Muscle of back (tissue), 11 donors: ENCODE results near the gene ADK. TPM values are rescaled to one million over a fixed set of nuclear protein-coding genes. Genes with fewer than 3 reads are reported as not detected.
A peak's percentile ranks its signal among the peaks of the same experiment; 100 is the strongest.
"Not testable (repeated sequence)": the region's sequence is repeated elsewhere in the genome, so short reads cannot be mapped to it uniquely, and the experiment has no call there.

Experiments
- DNase-seq, 3 donors: peaks; one replicate each; pipeline versions ENCODE4 v3.0.0 to v3.0.0-alpha.2; 2013
- polyA plus RNA-seq, 10 donors: library from polyadenylated mRNA; unstranded; fragments of 120-200 nt; gene quantifications; one replicate each; pipeline ENCODE4 v1.2.1, GENCODE V29; 2013; ENCODE audit not compliant: insufficient read length in 10 of 10

The ADK gene
- polyA plus RNA-seq, 10 donors = 29.7 to 39.6 (median 34.0) TPM

DNA sequence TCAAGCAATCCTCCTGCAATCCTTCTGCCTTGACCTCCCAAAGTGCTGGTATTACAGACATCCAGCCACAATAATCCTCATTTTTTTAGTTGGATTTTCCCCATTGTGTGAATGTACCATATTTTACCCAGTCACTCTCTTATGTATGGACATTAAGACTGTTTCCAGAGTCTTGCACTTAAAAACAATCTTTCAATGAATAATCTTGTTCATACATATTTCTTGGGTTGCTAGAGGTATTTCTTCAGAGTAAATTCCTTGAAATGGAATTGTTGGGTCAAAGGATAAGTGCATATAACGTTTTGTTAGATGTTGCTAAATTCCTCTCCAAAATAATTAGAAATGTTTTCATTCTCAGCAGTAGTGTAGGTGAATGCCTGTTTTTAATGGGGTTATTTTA lies 392.3 kb downstream of the ADK start:
- DNase-seq = no peak

- no peak for DNase-seq
These were observed 393.1 kb downstream of the ADK start for GRCh38 chr10:74544106-74544505.

DNA sequence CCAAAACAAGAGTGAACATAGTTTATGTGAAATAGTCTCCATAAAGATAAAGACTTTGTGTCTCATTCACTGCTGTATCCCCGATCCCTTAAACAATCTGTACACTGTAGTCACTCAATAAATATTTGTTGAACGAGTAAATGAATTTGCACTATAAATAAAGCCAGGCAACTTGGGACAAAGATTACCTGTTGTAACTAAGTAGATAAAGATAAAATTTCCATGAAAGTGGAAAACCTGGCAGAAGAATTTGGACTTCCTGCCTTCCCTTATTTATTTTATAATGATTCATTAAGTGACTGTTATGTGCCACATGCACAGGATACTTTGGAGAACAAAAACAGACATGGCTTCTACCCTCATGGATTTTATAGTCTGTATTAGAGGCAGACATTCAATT lies 397.7 kb downstream of the ADK start:
- no peak for DNase-seq

DNA sequence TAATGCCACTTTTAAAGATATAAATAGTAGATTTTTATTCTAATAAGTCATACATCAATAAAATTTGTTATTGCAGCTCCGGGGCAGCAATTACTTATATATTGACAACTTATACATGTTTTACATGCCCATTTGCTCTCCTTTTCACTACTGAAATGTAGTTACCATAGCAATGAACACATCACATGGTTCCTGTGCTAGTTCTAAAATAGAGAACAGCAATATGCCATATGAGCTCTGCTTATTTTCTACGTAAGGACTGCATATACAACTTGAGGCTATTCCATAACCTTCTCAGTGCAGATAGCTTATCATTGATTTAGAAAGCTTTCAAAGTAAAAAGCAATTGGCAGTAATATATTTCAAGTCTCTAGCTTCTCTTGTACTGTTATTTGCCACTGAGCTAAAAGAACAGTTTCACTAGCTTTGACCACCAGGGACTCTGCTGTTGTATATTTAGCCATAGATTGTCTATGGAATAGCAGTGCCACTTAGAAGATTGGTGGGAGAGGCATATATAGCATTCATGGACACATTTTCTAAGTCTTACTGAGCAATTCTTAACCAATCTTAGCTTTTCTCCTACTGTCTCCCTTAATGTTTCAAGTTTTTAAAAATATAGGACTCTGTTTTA lies 405.2 kb downstream of the ADK start:
- DNase-seq = no peak

DNA sequence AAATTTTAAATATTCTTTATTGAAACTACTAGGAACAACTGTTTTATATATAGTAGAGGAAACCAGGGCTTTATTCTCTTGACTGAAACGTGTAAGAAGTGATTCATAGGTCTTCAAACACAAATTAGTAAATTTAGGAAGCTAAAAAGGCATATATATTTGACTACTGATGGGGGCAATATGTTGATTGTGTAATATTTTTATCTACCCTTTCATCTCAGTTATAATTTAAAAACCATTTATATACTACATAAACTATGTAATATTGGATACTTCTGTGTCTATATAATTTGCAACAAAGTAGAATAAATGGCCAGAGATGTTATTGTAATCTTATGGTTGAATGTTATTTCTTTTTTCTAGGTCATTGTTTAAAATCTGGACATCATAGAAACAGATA lies 406.1 kb downstream of the ADK start:
- DNase-seq = no peak

GRCh38 chr10:74558403-74558802 lies 407.4 kb downstream of the ADK start:
- DNase-seq = no peak

DNA sequence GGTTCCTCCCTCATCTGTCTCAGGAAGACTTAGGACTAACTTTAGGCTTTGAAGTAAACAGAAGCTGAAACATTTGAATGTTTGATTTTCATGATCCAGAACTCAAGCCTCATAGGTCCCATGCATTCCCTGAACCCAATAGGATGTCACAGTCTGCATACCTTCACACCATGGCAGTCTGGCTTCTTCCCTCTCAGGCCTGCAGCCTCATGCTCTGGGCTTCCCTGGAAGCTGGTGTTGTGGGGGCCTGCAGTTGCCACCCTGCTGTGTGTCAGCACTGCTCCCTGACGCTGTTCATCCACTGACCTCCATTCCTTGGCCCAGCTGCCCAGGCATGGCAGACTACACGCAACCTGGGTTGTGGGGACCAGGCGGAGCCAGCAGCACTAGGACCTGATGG lies 407.9 kb downstream of the ADK start:
- DNase-seq = no peak

GRCh38 chr10:74568896-74569295 lies 417.9 kb downstream of the ADK start:
- DNase-seq = not testable (repeated sequence)

- DNase-seq = not testable (repeated sequence)
These were observed 422.5 kb downstream of the ADK start for GRCh38 chr10:74573497-74573896.

- no peak for DNase-seq
These were observed 424.2 kb downstream of the ADK start for GRCh38 chr10:74575191-74575720.

GRCh38 chr10:74575912-74576311 lies 424.9 kb downstream of the ADK start:
- no peak for DNase-seq

GRCh38 chr10:74576586-74576985 lies 425.6 kb downstream of the ADK start:
- no peak for DNase-seq

GRCh38 chr10:74580438-74580837 lies 429.4 kb downstream of the ADK start:
- not testable (repeated sequence) for DNase-seq

GRCh38 chr10:74582566-74582965 lies 431.5 kb downstream of the ADK start:
- DNase-seq = no peak

DNA sequence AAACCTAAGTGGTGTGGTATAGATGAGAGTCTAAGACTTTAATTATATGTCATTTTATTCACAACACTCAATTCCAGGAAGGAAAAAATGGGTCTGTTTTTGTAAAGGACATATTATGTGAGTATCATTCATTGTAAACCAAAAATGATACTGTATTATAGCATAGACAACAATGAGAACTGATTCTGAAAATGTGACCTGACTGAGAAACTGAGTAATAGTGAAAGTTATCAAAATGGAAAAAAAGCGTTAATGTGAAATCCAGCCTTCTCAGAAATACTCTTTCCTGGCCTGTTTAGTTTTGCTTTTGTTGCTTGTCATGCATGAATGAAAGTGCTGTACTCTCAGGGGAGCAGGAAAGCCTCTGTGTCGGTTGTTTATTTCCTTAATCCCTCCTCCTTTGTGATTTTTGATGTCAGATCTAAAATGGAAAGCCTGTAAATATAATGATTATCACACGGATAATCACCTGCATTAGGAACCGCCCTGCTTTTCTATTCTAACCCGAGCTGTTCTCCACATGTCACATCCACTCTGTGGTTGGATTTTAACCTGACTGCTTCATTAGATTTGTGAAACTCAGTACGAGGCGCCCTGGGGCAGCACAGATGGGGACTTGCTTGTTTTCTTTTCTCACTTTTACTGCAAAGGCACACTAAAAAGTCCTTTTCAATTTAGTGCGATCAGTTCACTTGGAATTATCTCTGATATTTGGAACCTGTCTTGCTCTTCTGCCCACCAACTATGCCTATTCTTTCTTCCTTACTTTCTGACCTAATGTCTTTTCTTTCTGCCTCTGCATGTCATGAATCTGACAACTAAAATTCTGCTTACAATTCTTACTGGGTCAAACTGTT lies 434.4 kb downstream of the ADK start:
- peak in 2 of 3 donors; percentile 31 to 60 for DNase-seq

- DNase-seq = peak in 2 of 3 donors; percentile 25 to 30
These were observed 435.1 kb downstream of the ADK start for GRCh38 chr10:74586088-74586585.

DNA sequence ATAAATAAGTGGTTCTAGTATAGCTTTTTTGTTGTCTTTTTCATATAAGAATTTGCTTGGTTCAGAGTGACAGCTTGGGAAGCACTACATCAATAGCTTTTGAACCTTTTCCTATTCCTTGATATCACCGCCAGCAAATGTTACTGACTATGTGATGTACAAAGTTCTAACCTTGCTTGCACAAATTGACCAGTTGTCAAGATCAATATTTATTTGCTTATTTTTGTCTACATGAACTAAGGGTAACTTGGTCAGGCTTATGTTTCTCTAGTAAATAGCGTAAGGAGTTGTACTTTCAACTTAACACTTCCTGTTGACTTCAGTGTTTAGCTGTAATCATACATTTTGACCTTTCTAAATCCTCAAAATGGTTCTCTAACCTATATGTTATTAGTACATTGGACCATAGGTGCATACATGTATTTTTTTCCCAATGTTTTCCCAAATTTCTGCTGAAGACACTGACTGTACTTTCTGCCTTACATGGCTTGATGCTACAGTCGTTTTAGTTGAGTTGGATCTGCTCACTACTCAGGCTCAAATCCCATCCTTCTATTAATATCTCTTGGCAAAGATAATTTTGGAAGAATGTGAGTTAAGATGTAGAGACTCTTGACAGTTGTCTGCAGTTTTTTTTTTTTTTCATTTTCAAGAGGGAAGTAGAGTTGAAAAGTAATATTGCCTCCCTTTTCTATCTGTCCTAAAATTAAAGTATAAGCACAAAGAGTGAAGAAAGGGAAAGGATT lies 436.3 kb downstream of the ADK start:
- DNase-seq = peak; percentile 54 to 82 (median 69)

DNA sequence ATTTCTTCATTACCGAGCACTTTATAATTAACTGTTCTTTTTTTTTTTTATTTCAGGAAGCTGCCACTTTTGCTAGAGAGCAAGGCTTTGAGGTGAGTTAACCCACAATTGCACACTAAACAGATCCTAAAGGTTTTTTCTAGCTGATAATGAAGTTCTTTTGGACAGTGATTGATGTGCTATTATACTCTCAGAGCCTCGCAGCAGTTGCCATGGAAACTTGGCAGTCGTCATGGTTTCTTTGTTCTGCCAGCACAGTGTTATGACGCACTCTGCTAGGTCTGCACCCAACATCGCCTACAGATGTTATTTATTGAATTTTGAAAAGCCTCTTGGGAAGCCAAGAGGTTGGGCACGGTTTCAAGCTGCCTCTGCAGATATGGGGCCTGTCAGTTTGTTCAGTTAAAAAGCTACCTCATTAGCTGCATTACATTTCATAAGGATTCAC lies 438.2 kb downstream of the ADK start:
- DNase-seq = peak; percentile 88 to 95 (median 94)

GRCh38 chr10:74589851-74590250 lies 438.8 kb downstream of the ADK start:
- DNase-seq = no peak

DNA sequence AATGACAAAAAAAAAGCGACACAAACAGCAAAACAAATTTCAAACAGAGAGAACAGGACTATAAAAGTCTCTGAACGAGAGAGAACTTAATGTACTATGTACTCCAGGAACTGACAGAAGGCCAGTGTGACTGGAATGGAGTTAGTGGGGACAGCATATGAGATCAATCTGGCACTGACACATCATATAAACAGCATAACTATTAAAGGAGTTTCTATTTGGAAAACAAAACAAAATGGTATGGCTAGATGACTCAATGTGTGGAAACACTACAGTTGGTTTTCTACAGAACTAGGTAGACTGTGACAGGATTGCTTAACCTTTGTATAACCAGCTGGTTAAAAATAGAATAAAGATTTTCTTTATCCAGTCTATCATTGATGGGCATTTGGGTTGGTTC lies 442.4 kb downstream of the ADK start:
- DNase-seq = no peak

DNA sequence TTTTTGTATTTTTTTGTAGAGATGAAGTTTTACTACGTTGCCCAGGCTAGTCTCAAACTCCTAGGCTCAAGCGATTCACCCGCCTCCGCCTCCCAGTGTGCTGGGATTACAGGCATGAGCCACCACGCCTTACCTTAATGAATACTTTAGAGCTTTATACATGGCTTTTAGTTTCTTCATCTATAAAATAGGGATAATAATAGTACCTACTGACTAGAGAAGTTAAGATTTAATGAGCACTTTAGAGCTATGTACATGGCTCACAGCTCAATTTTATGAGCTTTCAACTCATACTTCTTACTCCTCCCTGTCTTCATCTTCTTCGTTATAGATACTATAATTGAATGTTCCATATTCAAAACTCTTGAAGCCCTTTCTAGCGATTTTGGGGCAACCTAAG lies 445.7 kb downstream of the ADK start:
- no peak for DNase-seq
